HG03159 (cell line): ENCODE data around the gene EYS.
"Not testable (repeated sequence)": the region's sequence is repeated elsewhere in the genome, so short reads cannot be mapped to it uniquely, and the experiment has no call there.

Experiments used
- ATAC-seq: cut with Tn5 transposase; IDR thresholded peaks from one replicate; pipeline ENCODE4 v1.9.1; 2021; ENCODE audit warnings: mild to moderate bottlenecking, moderate library complexity; ENCODE audit not compliant: unreplicated experiment

The EYS gene

DNA sequence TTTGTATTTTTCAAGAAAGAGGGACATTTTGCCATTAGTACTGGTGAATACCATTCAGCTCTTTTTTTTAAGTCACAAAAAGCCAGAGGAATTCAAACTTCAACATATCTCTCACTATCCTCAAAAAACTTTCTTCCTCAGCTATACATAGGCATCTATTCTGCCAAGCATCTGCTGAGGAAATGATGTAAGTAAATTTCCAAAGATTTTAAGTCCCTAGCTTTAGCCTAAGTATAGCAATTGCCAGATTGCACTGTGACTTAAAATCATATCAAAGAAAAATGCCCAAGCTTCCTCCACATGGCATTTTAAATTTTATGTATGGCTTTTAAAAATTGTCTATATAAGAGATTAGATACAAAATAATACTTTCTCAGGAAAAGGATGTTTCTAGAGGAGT, 237.4 kb downstream of the EYS start:
- ATAC-seq, result no peak

DNA sequence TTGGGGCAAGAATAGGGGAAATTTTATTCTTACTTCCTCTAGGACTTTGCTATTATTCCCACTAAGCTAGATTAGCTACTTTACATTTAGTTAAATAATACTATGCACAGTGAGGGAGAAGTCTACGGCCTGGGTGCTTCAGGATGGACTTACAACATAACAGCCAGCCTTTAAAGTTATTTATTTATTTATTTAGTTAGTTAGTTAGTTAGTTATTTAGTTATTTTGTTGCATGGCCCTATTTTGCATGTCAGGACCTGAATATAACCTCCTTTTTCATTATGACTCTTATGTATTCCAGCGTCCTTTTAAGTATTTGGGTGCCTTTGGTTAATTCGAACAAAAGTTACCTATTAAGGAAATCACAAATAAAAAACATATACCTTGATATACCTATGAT, 238.7 kb downstream of the EYS start:
- ATAC-seq, result no peak

DNA sequence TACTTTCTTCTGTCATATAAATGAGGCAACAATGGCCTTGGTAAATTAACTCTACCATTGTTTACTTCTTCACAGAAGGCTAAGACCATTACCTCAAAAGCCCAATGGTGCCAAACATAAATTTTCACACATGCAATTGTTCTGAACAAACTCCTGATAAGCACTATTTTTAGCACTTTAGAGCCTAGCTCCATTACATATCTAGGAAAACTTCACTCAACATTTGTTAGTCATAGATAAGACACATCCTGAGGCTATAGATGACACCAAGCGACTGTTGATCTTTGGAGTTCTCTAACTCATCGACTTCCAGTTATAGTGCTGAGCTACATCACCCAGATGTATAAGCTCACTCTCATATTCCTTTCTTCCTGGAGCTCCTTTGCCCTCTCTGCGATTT, 245.9 kb downstream of the EYS start:
- no peak for ATAC-seq

DNA sequence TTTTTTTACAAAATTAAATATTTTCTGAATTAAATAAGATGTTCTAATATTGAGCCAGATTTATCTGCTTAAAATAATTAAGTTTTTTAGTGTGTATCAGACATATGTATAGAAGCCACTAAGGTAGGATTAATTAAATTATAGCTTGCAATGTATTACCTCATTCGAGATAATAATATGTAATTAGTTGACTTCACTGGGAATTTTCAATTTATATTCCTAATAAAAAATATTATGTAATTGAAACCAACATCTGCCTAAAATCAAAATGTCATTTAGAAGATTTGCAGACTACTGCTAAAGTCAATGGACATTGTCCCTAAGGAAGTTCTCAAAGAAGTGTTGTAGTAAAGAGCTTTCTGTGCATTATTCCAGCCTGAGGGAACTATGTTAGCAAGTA, 254.7 kb downstream of the EYS start:
- no peak for ATAC-seq

DNA sequence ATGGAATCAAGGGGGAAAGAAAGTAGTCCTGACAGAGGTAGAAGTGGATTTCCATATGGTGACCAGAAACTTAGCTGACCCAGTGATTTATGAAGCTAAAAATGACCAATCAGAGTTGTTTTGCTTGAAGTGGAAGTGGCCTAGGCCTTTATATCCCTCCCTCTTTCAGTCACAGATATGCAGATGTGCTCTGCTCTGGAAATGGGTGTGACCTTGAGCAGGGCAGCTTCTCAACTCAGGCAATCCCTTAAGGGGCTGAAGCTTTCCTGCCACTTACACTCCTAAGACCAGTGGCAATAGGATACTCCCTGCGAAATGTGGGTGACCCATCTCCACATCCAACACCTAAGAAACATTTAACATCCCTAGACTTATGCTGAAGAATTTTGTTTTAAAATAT, 256.6 kb downstream of the EYS start:
- no peak for ATAC-seq

DNA sequence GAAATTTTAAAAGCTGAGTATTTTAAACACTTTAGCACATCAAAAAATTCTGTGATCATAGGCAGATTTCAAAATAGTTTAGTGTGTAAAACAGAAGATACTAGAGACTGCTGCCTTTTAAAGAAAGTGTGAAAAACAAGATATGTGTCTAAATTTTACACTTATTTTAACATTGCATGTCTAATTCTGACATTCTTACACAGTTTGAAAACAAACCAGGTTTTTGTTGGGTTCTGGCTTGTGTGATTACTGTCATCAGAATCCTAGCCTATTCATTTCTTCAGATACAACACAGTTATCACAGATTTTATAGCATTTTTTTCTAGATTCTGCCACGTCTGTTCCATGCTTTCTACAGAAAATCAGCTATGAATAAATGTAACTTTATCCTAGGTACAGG, 257.1 kb downstream of the EYS start:
- no peak for ATAC-seq

DNA sequence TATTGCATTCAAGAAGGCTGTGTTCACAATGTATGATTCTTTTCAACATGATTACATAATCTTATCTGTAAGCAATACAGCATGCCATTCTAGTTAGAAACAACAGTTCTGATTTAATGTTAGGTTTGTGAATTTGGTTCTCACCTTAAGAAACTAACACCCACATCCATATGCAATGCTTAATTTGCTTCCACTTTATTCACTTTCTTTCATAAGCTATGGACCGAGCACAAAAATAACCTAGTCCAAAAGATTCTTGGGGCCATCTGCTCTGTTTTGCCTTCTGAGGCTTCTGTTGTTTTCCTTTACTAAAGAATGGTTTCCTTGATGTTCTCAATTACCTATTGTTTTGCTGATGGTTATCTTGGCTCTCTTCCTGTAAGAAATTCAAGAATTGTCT, 258.2 kb downstream of the EYS start:
- ATAC-seq, result no peak

DNA sequence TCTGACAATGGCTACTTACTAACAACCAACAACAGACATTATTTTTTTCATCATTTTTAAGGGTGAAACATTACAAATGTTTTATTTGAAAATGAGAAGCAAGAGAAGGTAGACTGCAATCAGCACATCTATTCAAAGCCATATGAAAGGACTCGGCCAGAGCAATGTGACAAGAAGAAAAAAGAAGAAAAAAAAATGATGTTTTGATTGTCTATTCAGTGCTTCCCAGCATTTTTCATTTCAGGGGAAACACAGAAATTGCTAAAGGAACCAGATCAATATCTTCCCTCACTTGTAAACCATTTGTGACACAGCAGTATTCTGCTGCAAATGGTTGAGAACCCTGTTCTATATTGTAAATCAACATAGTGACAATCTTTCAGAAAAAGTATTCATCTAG, 270.7 kb downstream of the EYS start:
- no peak for ATAC-seq

DNA sequence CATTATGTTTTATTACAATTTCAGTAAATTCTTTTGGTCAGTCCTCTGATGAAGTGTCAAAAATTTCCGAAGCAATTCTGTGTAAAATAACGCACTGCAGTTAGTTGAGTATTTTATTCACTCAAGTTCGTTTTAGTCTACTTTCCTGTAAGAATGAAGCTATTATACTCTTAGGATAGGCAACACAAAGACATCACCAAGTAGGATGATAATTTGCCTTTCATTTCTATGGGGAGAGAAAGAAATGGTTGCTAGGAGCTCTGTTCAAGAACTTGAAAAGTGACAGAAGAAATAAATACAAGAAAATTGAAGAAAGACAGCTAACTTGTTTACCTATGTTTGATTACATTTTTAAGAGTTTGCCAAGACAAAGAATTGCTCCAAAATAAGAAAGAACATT, 290.4 kb downstream of the EYS start:
- ATAC-seq, result no peak

DNA sequence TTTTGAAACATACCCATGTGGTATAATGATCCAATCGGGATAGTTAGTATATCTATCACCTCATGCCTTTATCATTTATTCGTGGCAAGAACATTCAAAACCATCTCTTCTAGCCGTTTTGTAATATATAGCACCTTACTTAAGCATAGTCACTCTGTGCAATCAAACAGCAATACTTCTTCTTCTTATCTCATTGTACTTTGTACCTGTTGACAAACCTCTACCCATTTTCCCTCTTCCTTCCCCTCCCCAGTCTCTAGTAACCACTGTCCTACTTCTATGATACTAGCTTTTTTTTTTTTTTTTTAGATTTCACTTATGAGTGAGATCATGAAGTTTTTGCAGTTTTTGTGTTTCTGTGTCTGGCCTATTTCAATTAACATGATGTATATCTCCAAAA, 296.7 kb downstream of the EYS start:
- ATAC-seq, result no peak

DNA sequence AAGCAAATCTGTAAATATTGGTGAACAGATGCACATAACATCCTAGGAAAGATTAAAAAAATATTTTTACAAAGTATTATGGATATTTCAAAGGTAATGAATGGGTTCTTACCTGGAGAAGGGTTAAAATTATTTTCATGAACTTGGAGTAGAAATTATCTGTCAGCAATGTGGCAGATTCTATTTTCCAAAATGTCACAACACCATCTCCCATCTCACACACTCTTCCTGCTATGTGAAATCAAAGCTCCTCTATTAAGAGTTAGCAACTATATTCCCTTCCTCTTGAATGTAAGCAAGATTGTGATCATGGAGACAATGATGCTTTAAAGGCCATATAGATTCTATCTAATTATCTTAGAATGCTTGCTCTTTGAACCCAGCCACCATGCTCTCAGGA, 304.5 kb downstream of the EYS start:
- ATAC-seq, result no peak

DNA sequence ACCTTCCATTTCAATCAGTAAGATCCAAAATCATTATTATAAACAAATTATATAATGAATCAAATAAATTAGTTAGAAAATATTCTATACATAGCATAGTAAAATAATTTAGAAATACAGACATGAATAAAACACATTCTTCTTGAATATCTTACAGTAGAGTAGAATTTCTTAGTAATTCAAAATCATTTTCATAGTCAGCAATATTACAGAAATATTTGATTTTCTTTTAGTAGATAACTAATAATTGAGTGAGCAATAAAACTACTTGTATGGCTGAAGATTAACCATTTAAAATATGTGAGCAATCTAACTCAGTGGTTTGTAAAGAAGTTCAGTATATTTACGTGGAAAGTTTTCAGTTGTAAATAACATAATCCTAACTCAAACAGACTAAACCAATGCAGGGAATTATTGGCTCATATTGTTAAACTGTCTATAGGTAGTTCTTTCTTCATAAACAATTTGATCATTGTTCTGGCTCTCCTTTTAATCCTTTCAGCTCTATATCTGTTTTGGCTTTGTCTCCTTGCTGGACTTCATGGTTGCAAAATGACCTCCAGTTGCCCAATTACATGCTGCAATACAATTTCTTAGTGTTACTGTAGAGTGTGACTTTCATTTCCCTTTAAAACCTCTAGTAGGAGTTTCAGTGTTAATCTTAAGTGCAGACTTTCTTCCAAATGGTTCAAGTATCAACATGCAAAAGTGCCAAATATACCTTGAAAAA, 307.5 kb downstream of the EYS start:
- ATAC-seq, result no peak

DNA sequence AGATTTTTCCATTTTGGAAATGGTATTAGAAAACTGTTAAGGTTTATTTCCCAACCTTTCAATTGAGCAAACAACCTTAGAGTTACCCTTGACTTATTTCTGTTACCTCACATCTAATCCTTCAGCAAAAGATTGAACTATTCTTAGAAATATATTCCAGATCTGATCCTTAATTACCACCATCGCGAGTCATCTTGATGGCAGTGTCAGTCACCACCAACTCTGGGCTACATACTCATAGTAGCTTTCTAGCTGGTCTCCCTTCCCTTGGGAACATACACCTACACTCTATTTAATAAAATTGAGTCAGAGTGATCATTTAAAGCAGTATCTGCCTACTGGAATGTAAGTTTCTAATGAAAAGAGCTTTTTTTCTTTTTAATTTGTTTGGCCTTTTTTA, 308.2 kb downstream of the EYS start:
- no peak for ATAC-seq

DNA sequence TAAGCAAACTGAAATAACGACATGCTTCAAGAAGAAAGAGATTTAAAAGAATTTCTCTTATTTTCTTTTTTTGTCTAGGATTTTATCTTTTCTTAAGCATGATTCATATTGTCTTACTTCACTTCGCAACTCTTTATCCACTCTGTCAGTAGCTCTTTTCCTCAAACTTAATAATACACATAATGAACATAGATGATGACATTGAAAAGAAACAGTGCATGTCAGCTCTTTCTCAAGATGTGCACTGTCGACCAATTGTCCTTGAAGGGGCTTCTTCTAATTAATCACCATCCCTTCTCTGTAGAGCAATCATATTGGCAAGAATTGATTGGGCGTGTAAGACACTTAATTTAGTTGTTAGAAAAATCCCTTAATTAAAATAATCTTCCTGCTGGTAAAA, 356.5 kb downstream of the EYS start:
- no peak for ATAC-seq

DNA sequence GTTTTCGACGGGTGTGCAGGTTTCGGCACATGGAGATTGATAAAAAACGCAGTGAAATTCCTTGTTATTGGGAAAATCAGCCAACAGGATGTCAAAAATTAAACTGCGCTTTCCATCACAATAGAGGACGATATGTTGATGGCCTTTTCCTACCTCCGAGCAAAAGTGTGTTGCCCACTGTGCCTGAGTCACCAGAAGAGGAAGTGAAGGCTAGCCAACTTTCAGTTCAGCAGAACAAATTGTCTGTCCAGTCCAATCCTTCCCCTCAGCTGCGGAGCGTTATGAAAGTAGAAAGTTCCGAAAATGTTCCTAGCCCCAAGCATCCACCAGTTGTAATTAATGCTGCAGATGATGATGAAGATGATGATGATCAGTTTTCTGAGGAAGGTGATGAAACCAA, 404.4 kb downstream of the EYS start:
- ATAC-seq, result not testable (repeated sequence)

DNA sequence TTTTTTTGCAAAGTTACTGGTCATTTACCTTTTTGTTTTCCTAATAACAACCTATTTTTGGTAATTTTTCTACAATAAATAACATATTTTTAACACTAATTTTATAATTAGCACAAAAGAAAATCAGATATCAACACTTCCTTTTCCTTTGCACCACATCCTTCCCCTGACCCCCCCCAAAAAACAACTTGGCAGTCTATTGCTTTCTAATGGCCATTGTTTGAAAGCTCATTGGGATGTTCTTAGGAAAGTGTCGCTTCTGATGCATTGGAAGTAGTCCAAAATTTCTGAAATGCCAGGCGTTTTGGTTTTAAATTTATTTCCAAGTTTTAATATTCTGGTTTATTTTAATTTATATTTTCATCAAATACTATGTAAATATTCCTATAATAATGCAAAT, 407.8 kb downstream of the EYS start:
- no peak for ATAC-seq

DNA sequence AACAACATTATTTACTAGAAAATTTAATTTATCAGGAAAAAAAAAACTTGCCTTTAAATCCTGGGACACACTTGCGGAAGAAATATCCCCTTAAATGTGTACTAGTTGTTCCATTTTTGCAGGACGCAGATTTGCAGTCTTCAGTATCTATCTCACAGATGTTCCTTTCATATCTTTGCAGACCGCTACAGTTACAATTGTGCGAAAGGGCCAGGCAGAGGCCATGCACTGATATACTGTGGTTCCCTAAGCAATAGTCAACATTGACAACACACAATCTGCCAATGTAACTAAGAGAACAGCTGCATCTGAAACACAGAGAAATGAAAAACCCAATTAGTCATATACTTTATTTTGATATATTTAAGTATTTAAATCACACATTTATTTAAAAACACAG, 411.2 kb downstream of the EYS start:
- ATAC-seq, result no peak

DNA sequence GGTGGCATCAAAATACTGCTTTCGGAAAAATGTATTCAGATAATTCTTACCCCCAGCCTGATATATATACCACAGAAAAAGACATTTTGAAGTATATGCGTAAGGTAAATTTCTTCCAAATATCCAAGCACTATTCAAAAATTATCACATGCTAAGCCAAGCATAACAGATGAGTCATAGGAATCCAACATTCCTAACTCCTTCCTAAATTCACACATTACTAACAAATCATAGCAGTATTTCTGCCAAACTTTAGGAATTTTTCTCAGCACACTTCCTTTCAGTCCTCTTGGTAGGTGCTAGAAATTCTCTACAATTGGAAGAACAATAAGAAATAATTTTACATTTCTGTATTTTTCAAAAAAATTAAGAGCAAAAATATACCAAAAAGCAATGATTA, 417.5 kb downstream of the EYS start:
- no peak for ATAC-seq

DNA sequence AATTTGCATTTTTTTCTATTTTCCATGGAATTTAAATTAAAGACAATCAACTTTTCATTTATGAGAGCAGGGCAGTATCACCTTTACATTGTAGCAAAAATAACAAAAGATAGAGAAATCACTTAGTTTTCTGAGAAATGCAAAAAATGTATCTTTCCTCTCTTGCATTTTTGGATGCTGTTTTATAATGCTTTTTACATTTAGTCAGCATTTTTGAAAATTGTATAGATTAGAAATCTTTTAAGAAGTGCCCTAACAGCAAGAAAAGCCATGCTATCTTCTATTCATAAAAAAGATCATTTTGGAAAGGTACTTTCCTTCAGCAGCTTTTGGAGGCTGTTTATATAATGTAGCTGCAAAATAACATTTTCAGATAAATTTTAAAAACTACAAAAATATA, 421.8 kb downstream of the EYS start:
- no peak for ATAC-seq

DNA sequence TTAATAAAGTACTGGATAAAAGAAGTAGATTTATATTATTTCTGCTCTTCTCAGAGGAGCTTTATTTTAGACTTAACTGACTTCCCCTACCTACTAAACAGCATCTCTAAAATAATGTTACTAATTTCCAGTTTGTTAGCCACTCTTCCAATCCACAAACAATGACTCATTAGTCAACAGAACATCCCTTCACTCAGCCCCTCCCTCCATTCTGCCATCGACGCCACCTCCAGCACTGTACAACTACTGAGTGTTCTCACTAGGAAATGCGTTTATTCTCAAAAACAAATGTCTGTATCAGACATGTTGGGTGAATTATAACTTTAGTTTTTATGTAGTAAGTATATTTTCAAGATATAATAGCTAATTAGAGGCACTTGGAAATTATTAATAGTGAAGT, 427.0 kb downstream of the EYS start:
- no peak for ATAC-seq

DNA sequence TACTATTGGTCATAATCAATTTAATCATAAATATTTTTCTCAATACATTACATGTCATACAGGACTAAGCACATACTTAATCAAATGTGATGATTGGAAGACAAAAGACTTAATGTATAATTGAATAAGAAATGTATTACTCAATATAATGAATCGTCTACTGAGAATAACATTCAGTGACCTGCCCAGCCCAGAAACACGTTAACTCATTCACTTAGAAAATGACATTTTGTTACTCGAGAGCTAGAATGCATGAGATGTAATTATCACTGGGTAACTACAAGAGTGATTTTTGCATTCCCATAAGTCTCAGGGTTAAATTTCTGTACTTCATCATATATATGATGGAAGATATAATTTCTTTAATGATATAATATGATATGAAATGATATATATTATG, 444.8 kb downstream of the EYS start:
- ATAC-seq, result no peak

DNA sequence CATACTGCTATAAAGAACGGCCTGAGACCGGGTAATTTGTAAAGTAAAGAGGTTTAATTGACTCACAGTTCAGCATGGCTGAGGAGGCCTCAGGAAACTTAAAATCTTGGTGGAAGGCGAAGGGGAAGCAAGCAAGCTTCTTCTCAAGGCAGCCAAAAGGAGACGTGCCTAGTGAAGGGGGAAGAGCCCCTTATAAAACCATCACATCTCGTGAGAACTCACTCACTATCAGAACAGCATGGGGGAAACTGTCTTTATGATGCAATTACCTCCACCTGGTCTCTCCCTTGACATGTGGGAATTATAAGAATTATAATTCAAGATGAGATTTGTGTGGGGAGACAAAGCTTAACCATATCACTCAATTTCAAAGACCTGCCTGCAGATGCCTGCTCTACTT, 447.0 kb downstream of the EYS start:
- no peak for ATAC-seq

DNA sequence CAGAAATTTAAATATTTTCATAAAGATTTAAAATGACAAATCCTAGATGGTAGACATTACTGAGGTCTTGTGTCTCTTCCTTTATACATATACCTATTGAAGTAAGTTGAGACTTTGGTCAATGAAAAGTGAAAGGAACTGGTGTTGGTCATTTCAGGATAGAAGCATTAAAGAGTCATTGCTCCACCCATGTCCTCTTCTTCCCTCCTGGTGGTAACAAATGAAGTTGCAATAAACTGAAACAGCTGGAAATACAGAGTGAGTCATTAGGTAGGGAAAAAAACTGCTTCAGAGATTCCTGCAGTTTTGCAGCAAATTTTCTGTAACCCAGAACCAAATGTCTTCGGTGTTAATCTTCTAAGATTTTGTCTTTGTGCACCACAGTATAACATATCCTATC, 448.0 kb downstream of the EYS start:
- no peak for ATAC-seq

DNA sequence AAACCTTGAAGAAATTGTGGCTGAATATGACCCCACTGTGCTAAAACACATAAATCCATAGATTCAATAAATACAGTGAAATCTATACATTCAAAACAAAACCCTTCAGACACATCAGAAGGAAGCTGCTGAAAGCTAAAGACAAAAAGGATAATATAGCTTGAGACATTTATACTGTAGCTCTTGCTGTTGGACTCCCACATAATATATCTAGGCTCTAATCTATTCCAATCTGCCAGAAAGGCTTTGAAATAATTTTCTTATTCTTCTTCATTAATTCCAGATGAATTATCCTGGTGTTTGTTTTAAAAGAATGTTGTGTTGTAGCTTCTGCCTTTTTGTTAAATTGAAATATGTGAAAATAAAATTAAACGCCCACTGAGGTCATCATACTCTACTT, 454.0 kb downstream of the EYS start:
- ATAC-seq, result no peak
